Right lobe of liver (tissue), 6 donors: ENCODE measurements around the gene UQCRC1. TPM values are rescaled to one million over a fixed set of nuclear protein-coding genes. Genes with fewer than 3 reads are reported as not detected.

Source experiments
- ATAC-seq, 4 donors: fragments of 200-7000 bp; cut with Tn5 transposase; one replicate each; pipeline ENCODE4 v1.9.1; 2020; ENCODE audit warnings: mild to moderate bottlenecking in 4 of 4, moderate library complexity in 4 of 4
- DNase-seq, 3 donors: peaks; one replicate each; pipeline ENCODE4 v3.0.0-alpha.2; 2020
- H3K27ac ChIP-seq, 3 donors: fragments of 200-600 bp; one replicate each; pipeline ENCODE4 v1.8.0; 2022
- H3K27me3 ChIP-seq, 2 donors: fragments of 200-600 bp; one replicate each; pipeline ENCODE4 v1.8.0; 2022
- H3K36me3 ChIP-seq, 4 donors: fragments of 200-600 bp; sonication (generic) in 1 of 4; one replicate each; pipeline versions ENCODE4 v1.5.1 to v1.8.0; 2017 to 2022; ENCODE audit warnings: control low read depth in 1 of 4
- H3K4me1 ChIP-seq, 4 donors: fragments of 200-600 bp; sonication (generic) in 1 of 4; one replicate each; pipeline versions ENCODE4 v1.5.1 to v1.8.0; 2017 to 2022; ENCODE audit warnings: control low read depth in 1 of 4
- H3K4me3 ChIP-seq, 3 donors: fragments of 200-600 bp; one replicate each; pipeline ENCODE4 v1.8.0; 2022
- H3K9me3 ChIP-seq, 4 donors: fragments of 200-600 bp; sonication (generic) in 1 of 4; one replicate each; pipeline versions ENCODE4 v1.5.1 to v1.8.0; 2017 to 2022; ENCODE audit warnings: control low read depth in 1 of 4
- POLR2A ChIP-seq: fragments of 450-650 bp; IDR thresholded peaks from one replicate; pipeline ENCODE4 v1.6.1; 2017; ENCODE audit warnings: antibody characterized with exemption, mild to moderate bottlenecking
- WGBS: methylation state at CpG from one replicate; pipeline ENCODE4 v1.1.6; 2018; ENCODE audit warnings: low coverage, low lambda C conversion rate; ENCODE audit not compliant: insufficient coverage; ENCODE audit errors: missing lambda C conversion rate; 5-methylcytosine and 5-hydroxymethylcytosine counted together
- intact Hi-C, 2 donors: fragments of 100-400 bp; cut with DNase I; formaldehyde crosslinking; loops; one replicate each; pipeline versions ENCODE4 v1.11.2 to v1.14.1; 2022
- total RNA-seq, 6 experiments: library from RNA; depleted of rRNA in 2 of 6; stranded (reverse); fragments of >200 nt in 2 of 6; fragmentation: NEBNext Ultra II Directional in 3 of 6; extraction: Animal tissue kit (Norgen Biotek cat#: 25700) in 3 of 6; gene quantifications; one replicate each; pipeline versions ENCODE4 v1.1.0 to v1.2.4, GENCODE V29; 2016 to 2023
- TF ChIP-seq, protein P1 (sequence below), 4 donors: fragments of 200-600 bp in 3 of 4; fragments of 450-650 bp in 1 of 4; IDR thresholded peaks; one replicate each; pipeline versions ENCODE4 v1.5.1 to v1.8.0; 2016 to 2022; ENCODE audit warnings: antibody characterized with exemption in 4 of 4, mild to moderate bottlenecking in 2 of 4
- donor health status: DM: no; HTN: yes; CAD: no.
- donor health status: DM: no; HTN: no; CAD: no.
- donor health status: DM: no; HTN: no; CAD: no.
- donor health status: DM: no; HTN: yes; CAD: no.
- donor health status: DM: no; HTN: yes; CAD: no.

UQCRC1 gene
- total RNA-seq, 6 experiments from 2014 or later = 176 to 329 (median 213) TPM

DNA sequence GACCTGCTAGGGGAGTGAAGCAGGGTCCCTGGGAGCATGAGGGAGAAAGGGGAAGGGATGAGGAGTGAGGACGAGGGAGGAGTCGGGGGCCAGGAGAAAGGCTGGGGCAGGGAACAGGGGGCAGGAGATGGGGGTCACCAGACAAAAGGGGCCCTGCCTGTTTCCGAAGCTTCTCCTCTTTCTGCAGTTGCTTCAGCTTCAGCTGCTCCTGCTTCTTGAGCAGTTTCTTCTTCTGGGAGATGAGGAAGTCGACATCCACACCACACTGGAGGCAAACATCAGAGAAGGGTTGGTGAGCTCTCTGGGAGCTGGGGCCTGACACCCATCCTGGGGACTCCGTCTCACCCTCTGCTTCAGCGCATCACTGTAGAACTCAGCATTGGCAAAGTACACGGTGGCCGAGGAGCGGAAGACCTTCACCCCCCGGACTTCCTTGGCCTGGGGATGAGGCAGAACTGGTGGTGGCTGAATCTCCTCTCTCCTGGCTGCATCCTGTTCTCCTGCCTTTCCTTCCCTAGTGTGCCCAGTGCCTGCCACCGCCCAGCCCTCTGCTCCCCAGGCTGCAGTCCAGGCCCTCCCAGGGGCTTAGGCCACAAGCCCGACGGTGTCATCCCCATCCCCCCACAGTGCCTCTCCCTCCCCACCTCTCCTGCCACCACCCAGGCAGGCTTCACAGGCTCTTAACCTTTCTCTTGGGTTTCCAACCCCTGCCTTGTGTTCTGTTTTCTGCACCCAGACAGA is 19.0 kb upstream of the UQCRC1 start:
- Histone ChIP-seq H3K27me3 (no peaks in the 10 kb centered on the region), H3K9me3 (no peaks in the 10 kb centered on the region), H3K27ac (no peak overlapping the region), H3K4me1 (no peaks in the 10 kb centered on the region), H3K36me3 (peaks cover 0 to 7% (median 0%) of the 10 kb centered on the region in 4 donors), H3K4me3 (no peak overlapping the region)
- TF ChIP-seq, protein P1, sequence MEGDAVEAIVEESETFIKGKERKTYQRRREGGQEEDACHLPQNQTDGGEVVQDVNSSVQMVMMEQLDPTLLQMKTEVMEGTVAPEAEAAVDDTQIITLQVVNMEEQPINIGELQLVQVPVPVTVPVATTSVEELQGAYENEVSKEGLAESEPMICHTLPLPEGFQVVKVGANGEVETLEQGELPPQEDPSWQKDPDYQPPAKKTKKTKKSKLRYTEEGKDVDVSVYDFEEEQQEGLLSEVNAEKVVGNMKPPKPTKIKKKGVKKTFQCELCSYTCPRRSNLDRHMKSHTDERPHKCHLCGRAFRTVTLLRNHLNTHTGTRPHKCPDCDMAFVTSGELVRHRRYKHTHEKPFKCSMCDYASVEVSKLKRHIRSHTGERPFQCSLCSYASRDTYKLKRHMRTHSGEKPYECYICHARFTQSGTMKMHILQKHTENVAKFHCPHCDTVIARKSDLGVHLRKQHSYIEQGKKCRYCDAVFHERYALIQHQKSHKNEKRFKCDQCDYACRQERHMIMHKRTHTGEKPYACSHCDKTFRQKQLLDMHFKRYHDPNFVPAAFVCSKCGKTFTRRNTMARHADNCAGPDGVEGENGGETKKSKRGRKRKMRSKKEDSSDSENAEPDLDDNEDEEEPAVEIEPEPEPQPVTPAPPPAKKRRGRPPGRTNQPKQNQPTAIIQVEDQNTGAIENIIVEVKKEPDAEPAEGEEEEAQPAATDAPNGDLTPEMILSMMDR (IDR thresholded peaks at IDR 0.05) = no peak
- no peak for TF ChIP-seq POLR2A
- ATAC-seq (no peak), DNase-seq (no peak)
- 91% methylated on average over 11 of the region's 13 CpGs for WGBS
- intact Hi-C loops = no loop called here

- Histone ChIP-seq H3K27me3 (no peaks in the 10 kb centered on the region), H3K36me3 (peaks cover 0 to 7% (median 0%) of the 10 kb centered on the region in 4 donors), H3K4me1 (no peaks in the 10 kb centered on the region), H3K27ac (no peak overlapping the region), H3K4me3 (no peak overlapping the region), H3K9me3 (no peaks in the 10 kb centered on the region)
- TF ChIP-seq POLR2A = no peak
- TF ChIP-seq, protein P1 (IDR thresholded peaks at IDR 0.05) = no peak
- DNase-seq = no peak
- 100% methylated on average over 5 of the region's 6 CpGs for WGBS
- intact Hi-C loops = no loop called here
- ATAC-seq = no peak
Observed at GRCh38 chr3:48625600-48625999, 16.2 kb upstream of the UQCRC1 start.

DNA sequence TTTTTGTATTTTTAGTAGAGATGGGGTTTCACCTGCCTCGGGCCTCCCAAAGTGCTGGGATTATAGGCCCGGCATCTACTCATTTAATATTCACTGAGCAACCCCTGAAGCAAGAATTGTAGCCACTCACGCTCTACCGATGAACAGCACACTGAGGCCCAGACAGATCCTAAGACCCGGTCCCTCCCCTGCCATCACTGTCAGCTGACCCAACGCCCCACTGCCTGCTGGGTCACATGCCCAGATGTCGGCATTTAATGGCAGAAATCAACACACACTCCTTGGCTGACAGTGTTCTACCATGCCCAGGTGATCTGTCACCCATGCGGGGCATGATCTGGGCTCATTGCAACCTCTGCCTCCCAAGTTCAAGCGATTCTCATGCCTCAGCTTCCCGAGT is 15.3 kb upstream of the UQCRC1 start:
- ATAC-seq (no peak), DNase-seq (no peak)
- Histone ChIP-seq H3K4me3 (no peak overlapping the region), H3K36me3 (peaks cover 0 to 3% (median 0%) of the 10 kb centered on the region in 4 donors), H3K27me3 (no peaks in the 10 kb centered on the region), H3K4me1 (no peaks in the 10 kb centered on the region), H3K9me3 (no peaks in the 10 kb centered on the region), H3K27ac (no peak overlapping the region)
- intact Hi-C loops = no loop called here
- TF ChIP-seq POLR2A = no peak
- TF ChIP-seq, protein P1 (IDR thresholded peaks at IDR 0.05) = no peak
- 100% methylated on average over 4 of the region's 10 CpGs for WGBS

- Histone ChIP-seq H3K27ac (no peak overlapping the region), H3K27me3 (no peaks in the 10 kb centered on the region), H3K36me3 (no peaks in the 10 kb centered on the region), H3K9me3 (no peaks in the 10 kb centered on the region), H3K4me1 (no peaks in the 10 kb centered on the region), H3K4me3 (no peak overlapping the region)
- TF ChIP-seq POLR2A = no peak
- TF ChIP-seq, protein P1 (IDR thresholded peaks at IDR 0.05) = no peak
- ATAC-seq = no peak
- 71% methylated on average over 4 of the region's 6 CpGs for WGBS
- intact Hi-C loops = no loop called here
- DNase-seq = no peak
Observed at GRCh38 chr3:48623851-48624547, 14.6 kb upstream of the UQCRC1 start.
